NCI-H146 (cell line): ENCODE data around the gene WNT8B.

Source experiments
- DNase-seq: peaks from one replicate; lab custom pipeline; 2025; lab: John Stamatoyannopoulos, UW

The WNT8B gene

GRCh38 chr10:100483876-100484666 lies 21.3 kb downstream of the WNT8B start:
- no peak for DNase-seq

GRCh38 chr10:100485366-100485765 lies 22.6 kb downstream of the WNT8B start:
- no peak for DNase-seq

DNA sequence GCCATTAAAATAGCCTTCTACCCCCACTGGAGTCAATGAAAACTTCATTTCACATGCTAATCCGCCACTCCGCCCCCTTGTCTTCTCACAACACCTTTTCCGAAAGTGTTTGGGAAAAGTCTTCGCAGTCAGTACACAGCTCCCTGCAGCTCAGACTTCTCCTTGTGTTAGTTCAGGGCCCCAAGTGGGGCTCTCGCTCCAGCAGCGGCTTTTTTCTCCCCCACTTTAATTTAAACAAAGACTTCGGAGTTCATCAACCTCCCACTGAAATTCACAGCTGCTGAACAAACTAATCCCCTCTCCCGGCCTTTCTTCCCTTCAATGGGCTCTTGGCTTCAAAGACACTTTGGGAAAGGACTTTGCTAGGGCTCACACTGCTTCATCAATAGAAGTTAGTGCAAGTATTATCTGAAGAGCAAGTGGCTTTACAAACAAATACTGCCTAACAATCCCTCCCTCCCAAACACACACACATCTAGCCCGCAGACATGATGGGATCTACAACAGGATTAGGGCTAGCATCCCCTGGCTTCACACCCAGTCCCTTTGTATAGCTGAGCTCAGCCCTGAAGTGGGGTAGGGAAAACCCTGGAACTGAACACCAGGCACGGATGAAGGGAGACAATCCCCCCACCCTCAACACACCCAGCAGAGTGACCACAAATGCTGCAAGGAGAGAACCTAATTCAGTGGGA lies 23.1 kb downstream of the WNT8B start:
- DNase-seq: no peak

GRCh38 chr10:100487529-100487928 lies 24.7 kb downstream of the WNT8B start:
- DNase-seq: no peak

DNA sequence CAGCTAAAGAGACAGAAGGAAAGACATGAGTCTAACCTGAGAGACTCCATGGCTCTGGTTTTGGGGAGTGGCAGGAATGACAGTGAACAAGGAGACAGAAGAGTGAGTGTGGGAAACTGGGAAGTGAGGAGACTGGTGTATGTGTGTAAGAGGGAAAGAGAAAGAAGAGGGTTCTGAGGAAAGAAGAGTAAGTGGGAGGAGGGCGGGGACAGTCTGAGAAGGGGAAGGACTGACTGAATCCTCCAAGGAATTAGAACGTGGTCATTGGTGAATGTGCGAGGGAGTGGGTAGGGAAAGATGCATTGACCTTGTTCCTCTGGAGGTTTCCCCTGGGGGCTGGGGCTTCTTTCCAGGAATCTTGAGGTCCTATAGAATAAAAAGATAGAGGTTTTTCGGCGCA lies 26.6 kb downstream of the WNT8B start:
- no peak for DNase-seq

GRCh38 chr10:100490531-100490930 lies 27.7 kb downstream of the WNT8B start:
- DNase-seq: no peak

GRCh38 chr10:100496567-100496966 lies 33.8 kb downstream of the WNT8B start:
- DNase-seq: no peak

DNA sequence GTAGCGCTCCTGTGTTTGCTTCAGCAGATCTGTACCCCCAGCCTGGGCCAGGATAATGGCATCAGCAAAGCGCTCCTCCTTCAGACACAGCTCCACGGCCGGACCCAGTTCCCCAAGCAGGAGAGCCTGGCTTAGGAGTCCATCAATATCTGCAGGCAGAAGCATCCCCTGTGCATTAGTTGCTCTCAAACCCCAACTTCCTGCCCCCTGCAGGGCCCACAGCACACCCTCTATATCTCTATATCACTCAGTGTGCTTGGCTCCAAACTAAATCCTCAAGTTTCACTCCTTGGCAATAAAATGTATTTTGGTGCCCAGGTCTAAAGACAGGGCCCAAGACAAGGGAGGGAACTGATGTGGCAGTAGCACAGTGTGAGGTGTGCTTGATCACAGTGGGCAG lies 35.2 kb downstream of the WNT8B start:
- no peak for DNase-seq

DNA sequence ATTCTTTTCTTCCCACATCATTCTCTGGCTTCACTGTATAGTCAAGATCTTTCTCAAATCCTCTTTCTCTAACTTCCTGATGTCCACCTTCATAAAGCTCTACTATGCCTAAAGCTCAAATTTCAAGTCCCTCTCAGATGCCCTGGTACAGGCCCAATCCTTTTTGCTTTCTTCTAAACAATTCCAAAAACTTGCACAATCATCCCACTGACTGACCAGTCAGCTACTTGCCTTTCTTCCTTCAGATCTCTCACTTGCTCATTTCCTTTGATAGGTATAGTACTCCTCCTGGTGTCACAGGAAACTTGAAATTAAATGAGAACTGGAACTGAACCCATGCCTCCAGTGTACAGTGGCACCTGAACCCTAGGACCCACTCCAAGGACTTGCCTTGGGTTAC lies 38.6 kb downstream of the WNT8B start:
- no peak for DNase-seq

DNA sequence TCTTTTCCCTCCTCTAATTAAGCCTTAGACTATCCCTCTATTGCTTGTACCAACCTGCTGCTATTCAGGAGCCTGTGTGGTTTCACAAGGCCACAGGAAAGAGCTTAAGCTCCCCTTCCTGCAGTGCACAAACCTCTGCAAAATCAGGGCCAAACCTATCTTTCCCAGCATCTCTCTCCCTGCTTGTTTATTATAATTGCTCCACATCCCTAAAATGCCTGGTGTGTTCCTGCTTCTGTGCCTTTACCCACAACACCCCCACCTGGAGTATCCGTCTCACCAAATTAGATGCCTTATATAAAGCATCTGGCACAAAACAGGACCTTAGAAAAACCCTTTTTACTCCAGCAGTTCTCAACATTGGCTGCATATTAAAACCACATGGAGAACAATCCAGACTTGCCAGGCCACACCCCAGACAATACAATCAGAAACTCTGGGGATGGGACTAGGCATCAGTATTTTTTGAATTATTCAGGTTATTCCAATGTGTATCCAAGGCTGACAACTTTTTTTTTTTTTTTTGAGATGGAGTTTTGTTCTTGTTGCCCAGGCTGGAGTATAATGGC lies 40.2 kb downstream of the WNT8B start:
- no peak for DNase-seq

- DNase-seq: no peak
Measured at GRCh38 chr10:100504096-100504495, 41.3 kb downstream of the WNT8B start.

GRCh38 chr10:100505164-100505563 lies 42.4 kb downstream of the WNT8B start:
- DNase-seq: no peak

DNA sequence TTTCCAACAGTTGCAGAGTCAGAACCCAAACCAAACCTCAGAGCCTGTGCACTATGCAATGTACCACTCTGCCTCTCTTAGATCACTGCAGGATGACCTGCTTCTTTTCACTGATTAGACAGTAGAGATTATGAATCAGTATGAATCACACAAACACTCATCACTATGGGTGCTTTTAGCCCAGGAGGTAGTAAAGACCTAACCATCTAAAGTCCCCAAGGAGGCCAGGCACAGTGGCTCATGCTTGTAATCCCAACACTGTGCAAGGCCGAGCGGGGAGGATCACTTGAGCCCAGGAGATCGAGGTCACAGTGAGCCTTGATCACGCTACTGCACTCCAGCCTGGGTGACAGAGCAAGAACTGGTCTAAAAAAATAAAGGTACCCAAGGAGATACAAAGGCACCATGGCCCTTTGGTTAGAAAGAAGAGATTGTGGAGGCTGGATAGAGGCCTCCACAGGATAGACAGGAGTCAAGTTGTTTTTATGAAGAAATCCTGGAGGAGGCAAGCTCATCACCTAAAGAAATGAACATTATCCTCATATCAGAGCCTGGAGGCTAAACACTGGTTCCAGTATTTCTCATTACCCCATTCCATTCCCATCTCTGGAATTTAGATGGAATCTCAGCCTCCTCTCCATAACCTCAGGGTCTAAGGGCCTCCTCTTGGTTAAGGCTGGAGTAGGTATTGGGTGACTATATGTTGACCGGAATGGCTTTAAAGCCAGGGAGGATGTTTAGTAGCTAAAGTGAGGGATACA lies 44.0 kb downstream of the WNT8B start:
- DNase-seq: no peak

- DNase-seq: no peak
Measured at GRCh38 chr10:100507357-100507732, 44.5 kb downstream of the WNT8B start.

DNA sequence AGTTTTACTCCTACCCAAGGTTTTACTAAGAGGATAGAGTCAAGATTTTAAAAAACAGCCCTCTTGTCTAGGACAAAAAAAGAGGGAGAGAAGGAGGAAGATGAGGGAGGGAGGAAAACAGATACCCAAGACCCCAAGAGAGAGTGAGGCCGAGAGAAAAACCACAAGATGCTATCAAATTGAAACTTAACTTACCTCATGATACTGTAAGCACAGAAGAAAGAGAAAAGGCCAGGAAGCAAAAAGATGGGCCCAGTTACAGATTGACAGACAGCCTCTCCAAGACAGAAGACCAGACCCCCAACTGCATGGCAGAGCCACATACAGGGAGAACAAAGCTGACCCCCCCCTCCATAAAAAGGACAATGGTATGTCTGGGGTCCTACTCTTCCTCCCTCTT lies 45.5 kb downstream of the WNT8B start:
- DNase-seq: no peak

DNA sequence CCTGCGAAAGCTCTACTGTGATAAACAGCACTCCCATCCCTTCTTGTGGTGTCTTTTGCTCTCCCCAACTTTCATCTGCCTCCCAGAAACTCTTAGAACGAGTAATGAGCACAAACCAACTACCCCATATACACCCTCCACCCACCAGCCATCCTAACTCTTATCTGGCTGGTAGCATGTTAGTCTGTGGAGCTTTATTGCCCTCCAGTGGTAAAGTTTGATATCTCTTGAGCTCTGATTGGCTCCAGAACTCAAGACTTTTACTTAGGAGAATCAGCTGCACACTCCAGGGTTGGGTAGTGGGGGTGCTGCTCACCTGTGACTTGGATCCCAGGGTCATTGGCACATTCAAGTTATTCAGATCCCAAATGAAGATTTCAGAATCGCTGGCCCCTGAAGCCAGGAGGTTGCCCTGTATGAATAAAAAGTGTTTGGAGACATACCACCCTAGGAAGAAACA lies 45.9 kb downstream of the WNT8B start:
- DNase-seq: peak; percentile 40

- DNase-seq: no peak
Measured at GRCh38 chr10:100509241-100509840, 46.5 kb downstream of the WNT8B start.

DNA sequence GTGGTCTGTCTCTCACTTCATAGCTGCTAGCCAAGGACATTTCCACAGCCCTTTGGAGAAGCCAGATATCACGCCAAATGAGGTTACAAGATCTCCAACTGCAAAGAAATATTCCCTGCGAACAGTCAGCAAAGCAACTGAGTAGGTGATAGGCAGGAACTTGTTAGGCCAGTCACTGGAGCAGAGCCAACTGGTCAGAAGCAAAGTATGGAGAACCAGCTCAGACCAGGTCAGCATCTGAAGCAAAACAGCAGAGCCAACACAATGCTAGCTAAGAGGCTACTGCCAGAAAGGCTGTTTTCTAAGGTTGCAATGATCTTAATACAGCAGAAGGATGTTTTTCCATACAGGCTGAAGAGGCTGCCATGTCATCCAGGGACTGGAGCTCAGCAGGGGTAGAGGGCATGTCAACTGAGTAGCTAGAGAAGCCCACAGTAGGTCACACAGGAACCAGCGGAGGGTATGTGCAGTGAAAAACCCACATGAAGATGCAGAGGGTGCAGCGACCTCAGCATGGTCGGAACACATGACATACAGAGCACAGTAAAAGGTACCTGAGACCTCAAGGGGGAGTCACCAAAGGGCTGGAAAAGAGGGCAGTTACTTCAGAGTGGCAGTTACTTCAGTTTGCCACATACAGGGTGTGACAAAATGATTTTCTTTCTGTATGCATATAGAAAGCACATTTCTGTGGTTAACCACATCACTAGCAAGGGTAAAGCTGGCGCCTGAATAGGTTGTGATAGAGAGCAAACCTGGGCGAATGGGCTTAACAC lies 47.9 kb downstream of the WNT8B start:
- DNase-seq: no peak

DNA sequence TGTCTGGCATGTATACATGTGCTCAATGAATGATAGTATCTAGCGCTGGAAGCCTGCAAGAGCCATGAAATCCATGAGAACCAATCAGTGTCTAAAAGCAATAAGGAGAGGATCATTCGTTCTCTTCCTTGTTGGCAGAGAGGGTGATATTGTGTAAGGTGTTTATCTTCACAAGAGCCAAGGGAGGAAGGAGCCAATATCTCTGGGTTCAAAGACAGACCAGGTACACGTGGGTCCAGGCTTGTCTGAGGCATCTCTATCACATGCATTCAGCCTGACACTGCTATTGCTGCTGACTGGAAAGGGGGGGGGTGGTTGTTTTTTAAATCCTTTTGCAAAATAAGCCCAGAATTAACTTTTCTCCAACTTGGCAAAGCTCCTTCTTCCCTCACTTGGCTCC lies 52.8 kb downstream of the WNT8B start:
- DNase-seq: no peak

DNA sequence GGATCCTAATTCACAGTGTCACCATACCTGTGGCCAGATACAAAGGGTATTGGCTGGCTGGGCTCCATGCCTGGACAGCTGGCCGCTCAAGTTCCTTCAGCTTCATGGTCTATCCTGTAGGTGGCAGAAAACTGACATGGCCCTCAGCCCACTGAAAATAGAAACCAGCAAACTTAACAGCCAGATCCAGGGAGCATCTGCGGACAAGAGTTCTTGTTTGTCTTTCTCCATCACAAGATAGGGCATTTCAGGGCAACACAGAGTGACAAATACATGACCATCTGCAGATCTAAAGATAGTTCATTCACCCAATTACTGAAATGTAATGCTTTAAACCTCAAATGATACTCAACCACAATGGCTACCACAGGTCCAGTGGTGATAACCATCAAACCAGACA lies 54.0 kb downstream of the WNT8B start:
- peak; percentile 48 for DNase-seq

GRCh38 chr10:100518761-100519241 lies 56.0 kb downstream of the WNT8B start:
- peak; percentile 38 for DNase-seq
